ENCODE results near the gene ODF4.

ODF4 gene

DNA sequence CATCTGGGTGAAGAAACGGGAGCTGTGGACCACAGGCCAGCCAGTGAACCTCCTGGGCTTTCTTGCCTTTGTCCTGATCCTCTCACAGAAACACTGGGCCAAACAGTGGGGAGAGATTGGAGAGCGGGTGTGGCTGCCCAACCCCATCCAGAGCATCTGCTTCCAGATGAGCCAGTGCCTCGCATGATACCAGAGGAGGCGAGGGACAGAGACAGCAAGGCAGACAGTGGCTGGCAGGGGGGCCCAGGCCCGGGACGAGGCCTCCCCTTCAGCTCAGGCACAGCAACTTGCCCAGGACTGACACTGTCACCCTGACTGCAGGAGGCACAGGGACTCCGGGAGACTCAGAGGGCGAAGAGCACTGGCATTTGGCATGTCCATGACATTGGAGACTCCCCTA, 17.6 kb upstream of the ODF4 start:
- H3K4me1 ChIP-seq (ENCODE audit: insufficient read depth, low read length) = no peaks in the 10 kb centered on the region
- H4K20me1 ChIP-seq (ENCODE audit: insufficient read depth, low read length) = no peaks in the 10 kb centered on the region
- H3K27ac ChIP-seq (ENCODE audit: low read length) = no peak overlapping the region
- H3K27me3 ChIP-seq (ENCODE audit: insufficient read depth, low read length, poor library complexity) = no peaks in the 10 kb centered on the region
- H3K4me3 ChIP-seq (ENCODE audit: low read depth in 1 of 2, low read length in 2 of 2) = no peak overlapping the region
- H2AFZ ChIP-seq (ENCODE audit: low read depth, low read length) = no peak overlapping the region
- H3K9ac ChIP-seq (ENCODE audit: low read depth, low read length) = no peak overlapping the region
- DNase-seq (no peak), ATAC-seq (ENCODE audit: insufficient read depth, low read depth) (no peak)
- no peaks in the 10 kb centered on the region for H3K79me2 ChIP-seq (ENCODE audit: insufficient read depth, low read length)
- H3K4me2 ChIP-seq (ENCODE audit: insufficient read depth, low read length) = no peak overlapping the region
- no peaks in the 10 kb centered on the region for H3K9me3 ChIP-seq (ENCODE audit: insufficient read depth, low read length, severe bottlenecking)
- TF ChIP-seq EZH2 (IDR thresholded peaks at IDR 0.05; ENCODE audit: borderline replicate concordance, low read depth, low read length, severe bottlenecking) = no peak
- TF ChIP-seq, protein P1, sequence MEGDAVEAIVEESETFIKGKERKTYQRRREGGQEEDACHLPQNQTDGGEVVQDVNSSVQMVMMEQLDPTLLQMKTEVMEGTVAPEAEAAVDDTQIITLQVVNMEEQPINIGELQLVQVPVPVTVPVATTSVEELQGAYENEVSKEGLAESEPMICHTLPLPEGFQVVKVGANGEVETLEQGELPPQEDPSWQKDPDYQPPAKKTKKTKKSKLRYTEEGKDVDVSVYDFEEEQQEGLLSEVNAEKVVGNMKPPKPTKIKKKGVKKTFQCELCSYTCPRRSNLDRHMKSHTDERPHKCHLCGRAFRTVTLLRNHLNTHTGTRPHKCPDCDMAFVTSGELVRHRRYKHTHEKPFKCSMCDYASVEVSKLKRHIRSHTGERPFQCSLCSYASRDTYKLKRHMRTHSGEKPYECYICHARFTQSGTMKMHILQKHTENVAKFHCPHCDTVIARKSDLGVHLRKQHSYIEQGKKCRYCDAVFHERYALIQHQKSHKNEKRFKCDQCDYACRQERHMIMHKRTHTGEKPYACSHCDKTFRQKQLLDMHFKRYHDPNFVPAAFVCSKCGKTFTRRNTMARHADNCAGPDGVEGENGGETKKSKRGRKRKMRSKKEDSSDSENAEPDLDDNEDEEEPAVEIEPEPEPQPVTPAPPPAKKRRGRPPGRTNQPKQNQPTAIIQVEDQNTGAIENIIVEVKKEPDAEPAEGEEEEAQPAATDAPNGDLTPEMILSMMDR (IDR thresholded peaks at IDR 0.05; ENCODE audit: borderline replicate concordance, extremely low read depth, low read length, poor library complexity, severe bottlenecking) = no peak
- H3K36me3 ChIP-seq (ENCODE audit: insufficient read depth, low read length) = no peaks in the 10 kb centered on the region

DNA sequence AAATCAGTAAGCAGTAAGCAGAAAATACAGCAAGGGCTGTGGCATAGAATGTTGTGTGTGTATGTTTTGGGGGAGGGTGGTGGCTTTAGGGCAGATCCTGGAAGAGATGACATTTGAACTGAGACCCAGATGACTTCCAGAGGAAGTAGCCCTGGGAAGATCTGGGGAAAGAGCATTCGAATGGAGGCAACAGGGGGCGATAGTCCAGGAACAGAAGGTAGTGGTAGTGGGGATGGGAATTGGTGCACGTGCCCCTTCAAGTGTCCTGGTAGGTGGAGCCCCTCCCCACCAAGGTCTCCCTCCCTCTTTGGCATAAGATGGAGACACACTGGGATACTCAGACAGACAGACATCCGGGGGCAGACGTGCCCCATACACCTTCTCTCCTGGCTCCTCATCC, 15.5 kb upstream of the ODF4 start:
- DNase-seq (no peak), ATAC-seq (ENCODE audit: insufficient read depth, low read depth) (no peak)
- Histone ChIP-seq H3K4me2 (ENCODE audit: insufficient read depth, low read length) (no peak overlapping the region), H3K9me3 (ENCODE audit: insufficient read depth, low read length, severe bottlenecking) (no peaks in the 10 kb centered on the region), H3K9ac (ENCODE audit: low read depth, low read length) (no peak overlapping the region), H3K27me3 (ENCODE audit: insufficient read depth, low read length, poor library complexity) (no peaks in the 10 kb centered on the region), H3K36me3 (ENCODE audit: insufficient read depth, low read length) (no peaks in the 10 kb centered on the region), H3K79me2 (ENCODE audit: insufficient read depth, low read length) (no peaks in the 10 kb centered on the region), H4K20me1 (ENCODE audit: insufficient read depth, low read length) (no peaks in the 10 kb centered on the region), H3K4me3 (ENCODE audit: low read depth in 1 of 2, low read length in 2 of 2) (no peak overlapping the region), H3K27ac (ENCODE audit: low read length) (no peak overlapping the region), H3K4me1 (ENCODE audit: insufficient read depth, low read length) (no peaks in the 10 kb centered on the region), H2AFZ (ENCODE audit: low read depth, low read length) (no peak overlapping the region)
- TF ChIP-seq, protein P1 (IDR thresholded peaks at IDR 0.05; ENCODE audit: borderline replicate concordance, extremely low read depth, low read length, poor library complexity, severe bottlenecking) = peak; percentile 14
- no peak for TF ChIP-seq EZH2 (IDR thresholded peaks at IDR 0.05; ENCODE audit: borderline replicate concordance, low read depth, low read length, severe bottlenecking)

DNA sequence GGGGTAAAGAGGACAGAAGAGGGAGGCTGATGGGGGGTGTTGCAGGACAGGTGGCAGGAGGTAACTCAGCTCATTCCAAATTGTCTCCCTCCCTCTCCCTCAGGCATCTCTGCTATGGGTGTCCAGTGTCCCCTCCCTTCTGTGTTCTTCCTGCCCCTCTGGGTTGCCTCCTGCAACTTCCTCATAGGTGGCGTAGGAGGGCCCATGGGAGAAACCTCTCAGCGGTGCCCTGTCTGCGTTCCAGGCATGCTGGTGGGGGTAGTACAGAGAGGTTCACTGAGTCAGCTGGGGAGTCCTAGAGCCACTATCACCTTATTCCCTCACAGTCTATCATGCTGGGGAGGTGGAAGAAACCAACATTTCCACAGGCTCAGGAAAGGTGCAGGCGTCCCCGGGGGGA, 14.7 kb upstream of the ODF4 start:
- no peak for TF ChIP-seq EZH2 (IDR thresholded peaks at IDR 0.05; ENCODE audit: borderline replicate concordance, low read depth, low read length, severe bottlenecking)
- TF ChIP-seq, protein P1 (IDR thresholded peaks at IDR 0.05; ENCODE audit: borderline replicate concordance, extremely low read depth, low read length, poor library complexity, severe bottlenecking) = no peak
- DNase-seq (no peak), ATAC-seq (ENCODE audit: insufficient read depth, low read depth) (no peak)
- H3K4me1 ChIP-seq (ENCODE audit: insufficient read depth, low read length) = no peaks in the 10 kb centered on the region
- no peaks in the 10 kb centered on the region for H3K79me2 ChIP-seq (ENCODE audit: insufficient read depth, low read length)
- no peaks in the 10 kb centered on the region for H4K20me1 ChIP-seq (ENCODE audit: insufficient read depth, low read length)
- H3K9me3 ChIP-seq (ENCODE audit: insufficient read depth, low read length, severe bottlenecking) = no peaks in the 10 kb centered on the region
- H3K27ac ChIP-seq (ENCODE audit: low read length) = no peak overlapping the region
- H3K4me3 ChIP-seq (ENCODE audit: low read depth in 1 of 2, low read length in 2 of 2) = no peak overlapping the region
- H2AFZ ChIP-seq (ENCODE audit: low read depth, low read length) = no peak overlapping the region
- H3K36me3 ChIP-seq (ENCODE audit: insufficient read depth, low read length) = no peaks in the 10 kb centered on the region
- no peak overlapping the region for H3K4me2 ChIP-seq (ENCODE audit: insufficient read depth, low read length)
- H3K27me3 ChIP-seq (ENCODE audit: insufficient read depth, low read length, poor library complexity) = no peaks in the 10 kb centered on the region
- no peak overlapping the region for H3K9ac ChIP-seq (ENCODE audit: low read depth, low read length)

Measured in DND-41 (cell line).